Neutrophil (primary cell): ENCODE results near the gene LRFN5.

Source experiments
- H3K27ac ChIP-seq: fragments of 200-600 bp; sonication (generic); 2 replicates; pipeline ENCODE4 v1.5.1; 2016; ENCODE audit warnings: mild to moderate bottlenecking, moderate library complexity
- H3K27me3 ChIP-seq: fragments of 200-600 bp; sonication (generic); 2 replicates; pipeline ENCODE4 v1.6.0; 2016; ENCODE audit warnings: mild to moderate bottlenecking
- H3K36me3 ChIP-seq: fragments of 200-600 bp; sonication (generic); 2 replicates; pipeline ENCODE4 v1.5.1; 2017
- H3K4me1 ChIP-seq, 2 experiments: fragments of 200-600 bp in 1 of 2; sonication (generic) in 1 of 2; 1 replicate in 1 of 2; 2 replicates in 1 of 2; pipeline versions ENCODE4 v1.5.1 to v1.6.1; 2013 to 2016; ENCODE audit warnings: low read depth in 1 of 2, low read length in 1 of 2, mild to moderate bottlenecking in 1 of 2, moderate library complexity in 1 of 2; ENCODE audit not compliant: control insufficient read depth in 1 of 2, insufficient read depth in 1 of 2
- H3K4me3 ChIP-seq, 2 experiments: fragments of 200-600 bp in 1 of 2; sonication (generic) in 1 of 2; 1 replicate in 1 of 2; 2 replicates in 1 of 2; pipeline ENCODE4 v1.5.1; 2013 to 2016; ENCODE audit warnings: low read depth in 1 of 2, low read length in 1 of 2, mild to moderate bottlenecking in 1 of 2, moderate library complexity in 1 of 2
- H3K9me3 ChIP-seq: fragments of 200-600 bp; sonication (generic); 2 replicates; pipeline ENCODE4 v1.5.1; 2016
- CTCF ChIP-seq: fragments of 200-600 bp; sonication (generic); IDR thresholded peaks from 2 replicates; pipeline ENCODE4 v1.5.1; 2016; ENCODE audit warnings: antibody characterized with exemption

Gene LRFN5

GRCh38 chr14:41623736-41624135 lies 17.1 kb downstream of the LRFN5 start:
- no peak overlapping the region for H3K27ac ChIP-seq
- no peaks in the 10 kb centered on the region for H3K9me3 ChIP-seq
- H3K27me3 ChIP-seq = no peaks in the 10 kb centered on the region
- H3K4me1 ChIP-seq = no peaks in the 10 kb centered on the region
- H3K4me3 ChIP-seq = no peak overlapping the region
- no peaks in the 10 kb centered on the region for H3K36me3 ChIP-seq
- no peak for TF ChIP-seq CTCF

GRCh38 chr14:41629876-41630275 lies 23.2 kb downstream of the LRFN5 start:
- no peak overlapping the region for H3K27ac ChIP-seq
- TF ChIP-seq CTCF = no peak
- H3K36me3 ChIP-seq = no peaks in the 10 kb centered on the region
- no peaks in the 10 kb centered on the region for H3K27me3 ChIP-seq
- no peaks in the 10 kb centered on the region for H3K4me1 ChIP-seq
- H3K4me3 ChIP-seq = no peak overlapping the region
- H3K9me3 ChIP-seq = no peaks in the 10 kb centered on the region

- no peak overlapping the region for H3K27ac ChIP-seq
- no peaks in the 10 kb centered on the region for H3K4me1 ChIP-seq
- H3K9me3 ChIP-seq = no peaks in the 10 kb centered on the region
- no peak for TF ChIP-seq CTCF
- no peaks in the 10 kb centered on the region for H3K27me3 ChIP-seq
- no peaks in the 10 kb centered on the region for H3K36me3 ChIP-seq
- H3K4me3 ChIP-seq = no peak overlapping the region
Observed at GRCh38 chr14:41634286-41634685, 27.6 kb downstream of the LRFN5 start.

- no peaks in the 10 kb centered on the region for H3K4me1 ChIP-seq
- no peaks in the 10 kb centered on the region for H3K27me3 ChIP-seq
- H3K9me3 ChIP-seq = no peaks in the 10 kb centered on the region
- TF ChIP-seq CTCF = no peak
- no peak overlapping the region for H3K27ac ChIP-seq
- no peak overlapping the region for H3K4me3 ChIP-seq
- H3K36me3 ChIP-seq = no peaks in the 10 kb centered on the region
Observed at GRCh38 chr14:41636492-41637392, 30.1 kb downstream of the LRFN5 start.

- TF ChIP-seq CTCF = no peak
- Histone ChIP-seq H3K4me1 (no peaks in the 10 kb centered on the region), H3K4me3 (no peak overlapping the region), H3K9me3 (no peaks in the 10 kb centered on the region), H3K36me3 (no peaks in the 10 kb centered on the region), H3K27ac (no peak overlapping the region), H3K27me3 (no peaks in the 10 kb centered on the region)
Observed at GRCh38 chr14:41641690-41642089, 35.0 kb downstream of the LRFN5 start.
